ENCODE measurements around the gene DDX28. TPM values are rescaled to one million over a fixed set of nuclear protein-coding genes. Genes with fewer than 3 reads are reported as not detected.

The DDX28 gene
- total and polyA plus RNA-seq, 2 of the 8 experiments (the other 6 are each of a cell fraction or from before 2014, with no cell fraction given), result 16.8 to 28.1 TPM

- Histone ChIP-seq H3K9me3 (ENCODE audit: insufficient read depth in 2 of 2, low read depth in 1 of 2, low read length in 1 of 2) (no peaks in the 10 kb centered on the region), H3K36me3 (ENCODE audit: control insufficient read depth in 2 of 4, insufficient read depth in 4 of 4, low read length in 3 of 4) (peaks cover 0 to 19% (median 9%) of the 10 kb centered on the region in 4 experiments; a peak in 7 of 8 replicates), H3K56ac (replicated peaks; ENCODE audit: insufficient read length, low read depth, low read length) (no peak overlapping the region), H3K23ac (ENCODE audit: insufficient read length) (no peak overlapping the region), H3K4ac (replicated peaks; ENCODE audit: insufficient read length, low read depth, low read length) (no peak overlapping the region), H4K91ac (replicated peaks; ENCODE audit: insufficient read length, low read length) (no peak overlapping the region), H4K20me1 (replicated peaks in 1 of 2; ENCODE audit: control insufficient read depth in 1 of 2, insufficient read depth in 2 of 2, low read length in 2 of 2) (peaks cover 0 to 2% of the 10 kb centered on the region in 2 experiments), H2BK120ac (replicated peaks; ENCODE audit: low read depth, low read length) (no peak overlapping the region), H3K27ac (ENCODE audit: low read depth, low read length) (no peak overlapping the region), H3K18ac (ENCODE audit: extremely low read depth, low read length) (no peak overlapping the region), H3K4me3 (ENCODE audit: extremely low read depth in 1 of 4, insufficient read depth in 2 of 4, low read depth in 3 of 4, low read length in 4 of 4) (no peak overlapping the region), H3K9ac (replicated peaks in 1 of 4; ENCODE audit: extremely low read depth in 1 of 4, low read depth in 3 of 4, low read length in 3 of 4) (no peak overlapping the region), H3K4me1 (replicated peaks in 1 of 4; ENCODE audit: control insufficient read depth in 3 of 4, insufficient read depth in 4 of 4, low read length in 3 of 4) (no peaks in the 10 kb centered on the region), H2BK5ac (ENCODE audit: low read depth, low read length) (no peak overlapping the region), H2BK12ac (ENCODE audit: low read depth, low read length) (no peak overlapping the region), H2BK20ac (ENCODE audit: low read length) (no peak overlapping the region), H3K14ac (ENCODE audit: insufficient read length) (no peak overlapping the region), H3K27me3 (replicated peaks in 1 of 4; ENCODE audit: control insufficient read depth in 3 of 4, extremely low read depth in 1 of 4, insufficient read depth in 3 of 4, low read length in 3 of 4) (no peaks in the 10 kb centered on the region; a peak in 1 of 7 replicates), H4K5ac (ENCODE audit: insufficient read length, low read depth, low read length) (no peak overlapping the region), H4K8ac (ENCODE audit: extremely low read depth, insufficient read depth, low read length) (no peak overlapping the region), H2AK5ac (ENCODE audit: low read depth, low read length) (no peak overlapping the region), H3K79me2 (ENCODE audit: control insufficient read depth in 1 of 2, insufficient read depth in 2 of 2, low read length in 2 of 2) (no peaks in the 10 kb centered on the region), H3K79me1 (ENCODE audit: low read depth, low read length) (no peaks in the 10 kb centered on the region), H2AFZ (ENCODE audit: low read length) (no peak overlapping the region), H3K4me2 (ENCODE audit: insufficient read depth in 1 of 2, low read depth in 2 of 2, low read length in 2 of 2) (no peak overlapping the region), H2BK15ac (ENCODE audit: low read length) (no peak overlapping the region), H3K23me2 (ENCODE audit: low read depth, low read length) (no peaks in the 10 kb centered on the region)
- no peak for TF ChIP-seq TAF7 (optimal IDR thresholded peaks at IDR 0.05; ENCODE audit: borderline replicate concordance, low read depth, low read length)
- DNase-seq (ENCODE audit: low read depth in 1 of 2, low spot score in 2 of 2) (no peak), FAIRE-seq (no peak)
- CTCF ChIA-PET (ENCODE audit: partially characterized antibody), result interaction anchor here (0.6 to 4.1 kb wide), 8 partner anchors 8 to 167 kb away, joined by 3 to 26 read pairs (median 4); no protein-coding TSS in a partner anchor
- POLR2A ChIA-PET (ENCODE audit: partially characterized antibody), result no interaction called here
- WGBS, 2 experiments (ENCODE audit: extremely low coverage in 1 of 2, insufficient coverage in 1 of 2, insufficient read length in 1 of 2, insufficient replicate concordance in 2 of 2, low coverage in 1 of 2, low lambda C conversion rate in 2 of 2, missing lambda C conversion rate in 1 of 2), result 91% methylated on average over 4 of the region's 4 CpGs; no CpG with 5 or more reads in 1 of the 2 experiments
Measured at GRCh38 chr16:68062910-68063393, 39.9 kb upstream of the DDX28 start.
